Measurements from ENCODE around the gene ADNP2. TPM values are rescaled to one million over a fixed set of nuclear protein-coding genes. Genes with fewer than 3 reads are reported as not detected.

The ADNP2 gene
- total and polyA plus RNA-seq, 2 donors: 11.2 to 23.7 TPM

DNA sequence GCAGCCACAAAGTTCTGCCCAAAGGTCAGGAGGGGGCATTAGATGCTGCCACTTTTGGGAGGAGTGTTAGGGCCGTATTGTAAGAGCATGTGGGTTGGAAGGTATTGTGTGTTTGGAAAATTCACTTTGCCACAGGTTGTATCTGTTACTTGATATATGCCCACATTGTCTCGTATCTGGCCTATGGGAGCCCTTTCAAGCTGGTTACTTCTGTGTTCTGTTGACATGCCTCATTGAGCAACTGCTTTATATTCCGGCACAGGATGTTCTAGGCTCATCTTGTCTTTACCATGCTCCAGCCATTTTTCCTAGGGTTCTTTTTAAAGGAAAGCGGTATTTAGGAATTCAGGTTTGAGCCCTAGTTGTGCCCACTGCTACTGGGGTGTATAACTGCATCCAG is 6.0 kb downstream of the ADNP2 start:
- no peaks in the 10 kb centered on the region for H3K36me3 ChIP-seq (ENCODE audit: insufficient read depth)
- no peak for DNase-seq (ENCODE audit: extremely low spot score)
- no peak overlapping the region for H3K4me3 ChIP-seq (ENCODE audit: low read depth, low read length)
- H3K27ac ChIP-seq (ENCODE audit: low read depth): no peak overlapping the region
- H3K4me1 ChIP-seq (ENCODE audit: insufficient read depth): no peaks in the 10 kb centered on the region
- WGBS: 94% methylated on average over 4 of the region's 4 CpGs

DNA sequence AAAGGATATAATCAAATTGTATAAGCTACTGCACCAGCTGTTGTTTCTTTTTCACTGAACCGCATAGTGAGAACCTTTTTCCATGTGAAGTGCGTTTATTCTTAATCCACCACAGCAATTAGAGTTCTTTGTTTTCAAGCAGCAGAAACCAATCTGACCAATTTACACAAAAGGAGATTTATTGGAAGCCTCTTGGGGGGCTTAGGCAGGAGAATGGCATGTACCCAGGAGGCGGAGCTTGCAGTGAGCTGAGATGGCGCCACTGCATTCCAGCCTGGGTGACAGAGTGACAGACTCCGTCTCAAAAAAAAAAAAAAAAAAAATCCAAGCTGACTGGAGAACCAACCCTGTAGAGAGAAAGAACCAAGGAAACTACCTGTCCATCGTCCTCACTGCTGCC is 10.0 kb downstream of the ADNP2 start:
- DNase-seq (ENCODE audit: extremely low spot score): no peak
- Histone ChIP-seq H3K4me1 (ENCODE audit: insufficient read depth) (no peaks in the 10 kb centered on the region), H3K27ac (ENCODE audit: low read depth) (no peak overlapping the region), H3K4me3 (ENCODE audit: low read depth, low read length) (no peak overlapping the region), H3K36me3 (ENCODE audit: insufficient read depth) (no peaks in the 10 kb centered on the region)
- WGBS: 74% methylated on average over 6 of the region's 6 CpGs

DNA sequence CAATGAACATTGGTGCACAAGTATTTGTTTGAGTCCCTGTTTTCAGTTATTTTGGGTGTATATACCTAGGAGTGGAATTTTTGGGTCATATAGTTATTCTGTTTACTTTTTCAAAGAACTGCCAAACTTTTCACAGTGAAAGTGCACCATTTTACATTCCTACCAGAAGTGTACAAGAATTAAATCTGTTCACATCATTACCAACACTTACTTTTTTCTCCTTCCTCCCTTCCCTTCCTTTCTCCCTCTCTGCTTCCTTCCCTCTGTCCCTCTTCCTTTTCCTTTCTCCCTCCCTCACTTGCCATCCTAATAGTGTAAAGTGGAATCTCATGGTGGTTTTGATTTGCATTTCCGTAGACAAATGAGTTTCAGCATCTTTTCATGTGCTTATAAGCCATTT is 11.9 kb downstream of the ADNP2 start:
- Histone ChIP-seq H3K36me3 (ENCODE audit: insufficient read depth) (no peaks in the 10 kb centered on the region), H3K4me1 (ENCODE audit: insufficient read depth) (no peaks in the 10 kb centered on the region), H3K4me3 (ENCODE audit: low read depth, low read length) (no peak overlapping the region), H3K27ac (ENCODE audit: low read depth) (no peak overlapping the region)
- DNase-seq (ENCODE audit: extremely low spot score): no peak
- WGBS: 63% methylated on average over 1 of the region's 1 CpG

DNA sequence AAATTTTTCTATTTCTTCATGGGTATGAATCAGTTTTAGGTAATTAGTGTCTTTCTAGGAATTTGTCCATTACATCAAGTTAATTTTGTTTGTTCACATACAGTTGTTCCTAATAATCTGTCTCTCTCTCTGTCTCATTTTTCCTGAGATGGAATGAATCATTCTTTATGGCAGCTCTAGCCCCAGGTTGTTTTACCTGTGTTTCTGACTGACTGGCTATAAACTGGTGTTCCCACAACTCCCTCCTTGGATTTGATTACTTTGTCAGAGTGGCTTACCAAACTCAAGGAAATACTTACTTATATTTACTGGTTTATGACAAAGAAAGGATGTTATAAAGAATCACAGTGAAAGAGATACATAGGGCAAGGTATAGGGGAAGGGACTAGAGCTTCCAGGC is 15.1 kb downstream of the ADNP2 start:
- H3K36me3 ChIP-seq (ENCODE audit: insufficient read depth): no peaks in the 10 kb centered on the region
- no peaks in the 10 kb centered on the region for H3K4me1 ChIP-seq (ENCODE audit: insufficient read depth)
- no peak overlapping the region for H3K27ac ChIP-seq (ENCODE audit: low read depth)
- DNase-seq (ENCODE audit: extremely low spot score): no peak
- no peak overlapping the region for H3K4me3 ChIP-seq (ENCODE audit: low read depth, low read length)

DNA sequence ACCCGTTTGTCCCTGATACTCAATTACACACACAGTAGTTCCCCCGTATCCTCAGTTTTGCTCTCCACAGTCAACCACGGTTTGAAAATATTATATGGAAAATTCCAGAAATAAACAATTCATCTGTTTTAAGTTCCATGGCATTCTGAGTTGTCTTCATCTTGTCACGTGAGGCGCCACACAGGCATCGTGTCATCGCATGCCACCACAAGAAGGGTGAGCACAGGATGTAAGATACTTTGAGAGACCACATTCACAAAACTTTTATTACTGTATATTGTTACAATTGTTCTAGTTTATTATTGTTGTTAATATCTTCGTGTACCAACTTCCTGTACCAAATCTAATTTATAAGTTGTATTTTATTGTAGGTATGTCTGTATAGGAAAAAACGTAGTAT is 17.7 kb downstream of the ADNP2 start:
- DNase-seq (ENCODE audit: extremely low spot score): no peak
- WGBS: 94% methylated on average over 9 of the region's 9 CpGs
- H3K27ac ChIP-seq (ENCODE audit: low read depth): no peak overlapping the region
- no peaks in the 10 kb centered on the region for H3K4me1 ChIP-seq (ENCODE audit: insufficient read depth)
- H3K36me3 ChIP-seq (ENCODE audit: insufficient read depth): no peaks in the 10 kb centered on the region
- no peak overlapping the region for H3K4me3 ChIP-seq (ENCODE audit: low read depth, low read length)

DNA sequence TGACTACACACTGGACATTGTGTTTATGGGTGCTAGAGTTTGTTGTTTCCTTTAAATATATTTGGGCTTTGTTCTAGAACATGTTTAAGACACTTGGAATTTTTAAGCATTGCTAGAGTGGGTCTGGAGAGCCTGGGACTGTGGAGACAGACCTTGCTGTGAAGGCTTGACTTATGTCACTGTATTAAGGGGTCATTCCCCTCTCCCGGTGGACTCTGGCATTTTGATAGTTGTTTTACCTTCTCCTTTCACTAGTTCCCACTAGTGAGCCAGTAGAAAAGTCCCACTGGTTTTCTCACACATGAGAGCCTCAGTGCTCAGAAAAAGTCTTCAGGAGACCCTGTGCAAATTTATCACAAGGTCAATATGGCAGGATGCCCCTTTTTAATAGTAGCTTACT is 18.6 kb downstream of the ADNP2 start:
- 96% methylated on average over 1 of the region's 1 CpG for WGBS
- DNase-seq (ENCODE audit: extremely low spot score): no peak

DNA sequence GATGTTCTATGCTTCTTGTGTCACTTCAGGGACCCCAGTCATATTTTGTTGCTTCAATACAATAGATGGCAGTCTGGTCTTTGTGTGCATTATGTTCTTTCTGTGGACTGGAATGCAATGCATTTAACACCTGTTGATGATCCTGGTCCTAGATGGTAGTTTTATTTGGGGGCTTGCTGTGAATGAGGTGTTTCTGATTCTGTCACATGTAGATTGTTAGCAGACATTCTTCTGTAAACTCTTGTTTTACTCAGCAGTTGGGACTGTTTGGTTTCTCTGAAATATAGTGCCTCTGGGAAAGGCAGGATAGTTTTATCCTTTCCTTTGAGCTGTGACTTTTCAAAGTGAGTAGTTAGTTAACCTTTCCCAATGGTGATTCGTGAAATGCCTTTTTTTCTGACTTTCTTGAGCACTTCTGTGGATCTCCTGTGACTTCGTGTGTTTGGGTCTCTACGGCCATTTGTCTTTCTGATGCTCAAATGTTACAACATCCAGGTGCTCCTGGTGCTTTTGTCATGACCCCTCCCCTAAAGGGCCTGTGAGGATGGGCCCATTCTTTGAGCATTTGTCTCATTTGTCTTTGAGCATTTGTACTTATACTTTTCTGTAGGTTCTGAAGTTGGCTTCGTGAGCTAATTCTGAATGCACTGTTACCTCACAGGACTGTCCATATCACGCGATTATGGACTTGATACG is 20.8 kb downstream of the ADNP2 start:
- Histone ChIP-seq H3K4me1 (ENCODE audit: insufficient read depth) (no peaks in the 10 kb centered on the region), H3K27ac (ENCODE audit: low read depth) (no peak overlapping the region), H3K36me3 (ENCODE audit: insufficient read depth) (no peaks in the 10 kb centered on the region), H3K4me3 (ENCODE audit: low read depth, low read length) (no peak overlapping the region)
- no peak for DNase-seq (ENCODE audit: extremely low spot score)
- WGBS: 84% methylated on average over 7 of the region's 7 CpGs

More for the DNA sequence above, 18.6 kb downstream of the ADNP2 start:
- H3K4me1 ChIP-seq (ENCODE audit: insufficient read depth): no peaks in the 10 kb centered on the region
- H3K4me3 ChIP-seq (ENCODE audit: low read depth, low read length): no peak overlapping the region
- H3K36me3 ChIP-seq (ENCODE audit: insufficient read depth): no peaks in the 10 kb centered on the region
- H3K27ac ChIP-seq (ENCODE audit: low read depth): no peak overlapping the region

DNA sequence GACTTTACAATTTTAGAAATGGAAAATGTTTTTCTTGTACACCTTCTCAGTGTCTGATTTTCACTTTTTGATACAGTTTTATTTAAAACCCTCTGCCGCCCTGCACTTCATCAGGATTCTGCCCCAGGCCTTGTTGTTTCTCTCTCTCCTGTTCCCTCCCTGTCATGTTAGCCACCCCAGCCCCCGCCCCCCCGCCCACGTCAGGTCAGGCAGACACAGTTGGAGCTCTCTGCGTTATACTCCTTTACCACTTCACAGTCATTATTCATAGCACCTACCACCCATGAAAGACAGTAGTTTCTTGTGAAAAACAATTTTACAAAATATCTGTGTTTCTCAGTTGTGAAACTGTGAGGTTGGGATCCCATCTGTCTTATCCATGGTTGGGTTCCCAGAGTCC is 21.5 kb downstream of the ADNP2 start:
- DNase-seq (ENCODE audit: extremely low spot score): no peak
- Histone ChIP-seq H3K36me3 (ENCODE audit: insufficient read depth) (no peaks in the 10 kb centered on the region), H3K4me3 (ENCODE audit: low read depth, low read length) (no peak overlapping the region), H3K27ac (ENCODE audit: low read depth) (no peak overlapping the region), H3K4me1 (ENCODE audit: insufficient read depth) (no peaks in the 10 kb centered on the region)
- WGBS: 84% methylated on average over 5 of the region's 5 CpGs

DNA sequence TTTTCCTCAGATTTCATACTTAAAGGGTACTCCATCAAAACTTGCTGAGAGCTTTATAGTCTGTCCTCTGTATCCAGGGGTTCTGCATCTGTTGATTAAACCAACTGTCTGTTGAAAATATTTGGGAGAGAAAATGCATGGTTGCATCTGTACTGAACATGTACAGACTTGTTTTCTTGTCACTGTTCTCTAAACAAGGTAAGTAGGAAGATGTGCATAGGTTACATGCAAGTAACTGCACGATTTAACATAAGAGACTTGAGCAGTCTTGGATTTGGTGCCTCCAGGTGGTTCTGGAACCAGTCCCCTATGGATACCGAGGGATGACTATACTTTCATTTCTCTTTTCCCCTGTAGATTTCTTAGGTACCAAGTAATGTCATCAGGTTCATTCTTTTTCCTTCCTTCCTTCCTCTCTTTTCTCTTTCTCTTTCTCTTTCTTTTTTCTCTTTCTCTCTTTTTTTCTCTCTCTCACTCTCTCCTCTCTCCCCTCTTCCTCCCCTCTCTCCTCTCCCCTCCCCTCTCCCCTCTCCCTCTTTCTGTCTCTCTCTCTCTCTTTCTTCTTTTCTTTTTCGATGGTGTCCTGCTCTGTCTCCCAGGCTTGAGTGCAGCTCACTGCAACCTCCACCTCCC is 23.2 kb downstream of the ADNP2 start:
- no peak for DNase-seq (ENCODE audit: extremely low spot score)
- Histone ChIP-seq H3K27ac (ENCODE audit: low read depth) (no peak overlapping the region), H3K36me3 (ENCODE audit: insufficient read depth) (peaks cover 4% of the 10 kb centered on the region), H3K4me3 (ENCODE audit: low read depth, low read length) (no peak overlapping the region), H3K4me1 (ENCODE audit: insufficient read depth) (no peaks in the 10 kb centered on the region)
- 85% methylated on average over 3 of the region's 3 CpGs for WGBS

DNA sequence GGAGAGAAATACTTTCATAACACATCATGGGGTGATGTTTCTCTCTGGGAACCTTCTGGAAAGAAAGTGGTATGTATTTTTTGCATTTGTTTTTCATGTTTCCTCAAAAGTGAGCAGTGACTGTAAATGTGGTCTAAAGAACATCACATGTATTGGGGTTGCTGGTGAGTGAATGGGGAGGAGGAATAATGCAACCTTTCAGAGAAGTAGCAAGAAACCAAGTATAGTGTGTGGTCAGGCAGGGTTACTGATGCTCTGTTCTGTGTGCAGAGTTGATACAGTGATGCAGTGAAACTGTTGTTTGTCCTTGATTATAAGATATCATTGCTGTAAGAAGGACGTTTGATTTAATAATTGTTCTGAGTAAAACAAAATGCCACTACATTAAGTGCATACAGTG is 24.1 kb downstream of the ADNP2 start:
- Histone ChIP-seq H3K27ac (ENCODE audit: low read depth) (no peak overlapping the region), H3K36me3 (ENCODE audit: insufficient read depth) (peaks cover 4% of the 10 kb centered on the region), H3K4me1 (ENCODE audit: insufficient read depth) (no peaks in the 10 kb centered on the region), H3K4me3 (ENCODE audit: low read depth, low read length) (no peak overlapping the region)
- 70% methylated on average over 1 of the region's 1 CpG for WGBS
- no peak for DNase-seq (ENCODE audit: extremely low spot score)

DNA sequence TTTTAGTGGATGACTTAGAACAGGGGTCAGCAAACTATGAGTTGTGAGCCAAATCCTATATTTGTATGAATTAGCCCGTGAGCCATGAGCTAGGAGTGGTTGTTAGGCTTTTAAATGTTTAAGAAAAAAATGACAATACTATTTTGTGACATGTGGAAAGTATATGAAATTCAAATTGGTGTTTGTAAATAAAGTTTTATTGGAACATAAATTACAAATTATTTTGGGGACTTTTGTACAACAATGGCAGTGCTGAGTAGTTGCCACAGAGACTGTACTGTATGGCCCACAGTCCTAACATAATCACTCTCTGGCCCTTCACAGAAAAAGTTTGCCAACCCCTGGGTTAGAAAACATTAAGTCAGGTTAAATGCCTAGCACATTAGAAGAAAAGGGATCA is 26.1 kb downstream of the ADNP2 start:
- no peaks in the 10 kb centered on the region for H3K4me1 ChIP-seq (ENCODE audit: insufficient read depth)
- H3K4me3 ChIP-seq (ENCODE audit: low read depth, low read length): no peak overlapping the region
- peaks cover 4% of the 10 kb centered on the region for H3K36me3 ChIP-seq (ENCODE audit: insufficient read depth)
- WGBS: 92% methylated on average over 1 of the region's 1 CpG
- H3K27ac ChIP-seq (ENCODE audit: low read depth): no peak overlapping the region
- DNase-seq (ENCODE audit: extremely low spot score): no peak

DNA sequence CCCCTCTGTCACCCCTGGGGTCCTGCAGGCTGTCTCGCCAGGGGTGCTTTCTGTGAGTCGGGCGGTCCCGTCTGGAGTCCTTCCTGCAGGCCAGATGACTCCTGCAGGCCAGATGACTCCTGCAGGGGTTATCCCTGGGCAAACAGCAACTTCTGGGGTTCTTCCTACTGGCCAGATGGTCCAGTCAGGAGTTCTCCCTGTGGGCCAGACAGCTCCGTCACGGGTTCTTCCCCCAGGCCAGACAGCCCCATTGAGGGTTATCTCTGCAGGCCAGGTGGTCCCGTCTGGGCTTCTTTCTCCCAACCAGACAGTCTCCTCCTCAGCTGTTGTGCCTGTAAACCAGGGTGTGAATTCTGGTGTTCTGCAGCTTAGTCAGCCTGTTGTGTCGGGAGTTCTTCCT is 27.6 kb downstream of the ADNP2 start:
- WGBS: 92% methylated on average over 8 of the region's 8 CpGs
- no peak for DNase-seq (ENCODE audit: extremely low spot score)
- Histone ChIP-seq H3K36me3 (ENCODE audit: insufficient read depth) (peaks cover 4% of the 10 kb centered on the region), H3K27ac (ENCODE audit: low read depth) (no peak overlapping the region), H3K4me1 (ENCODE audit: insufficient read depth) (no peaks in the 10 kb centered on the region), H3K4me3 (ENCODE audit: low read depth, low read length) (no peak overlapping the region)

DNA sequence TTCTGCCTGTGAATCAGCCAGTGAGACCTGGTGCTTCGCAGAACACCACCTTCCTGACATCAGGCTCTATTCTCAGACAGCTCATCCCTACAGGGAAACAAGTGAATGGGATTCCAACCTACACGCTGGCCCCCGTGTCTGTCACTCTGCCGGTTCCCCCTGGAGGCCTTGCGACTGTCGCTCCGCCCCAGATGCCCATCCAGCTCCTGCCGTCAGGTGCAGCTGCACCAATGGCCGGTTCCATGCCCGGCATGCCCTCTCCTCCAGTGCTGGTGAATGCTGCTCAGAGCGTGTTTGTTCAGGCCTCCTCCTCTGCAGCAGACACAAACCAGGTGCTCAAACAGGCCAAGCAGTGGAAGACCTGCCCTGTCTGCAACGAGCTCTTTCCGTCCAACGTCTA is 28.1 kb downstream of the ADNP2 start:
- Histone ChIP-seq H3K36me3 (ENCODE audit: insufficient read depth) (peaks cover 4% of the 10 kb centered on the region), H3K4me3 (ENCODE audit: low read depth, low read length) (no peak overlapping the region), H3K4me1 (ENCODE audit: insufficient read depth) (no peaks in the 10 kb centered on the region), H3K27ac (ENCODE audit: low read depth) (no peak overlapping the region)
- no peak for DNase-seq (ENCODE audit: extremely low spot score)
- WGBS: 91% methylated on average over 14 of the region's 14 CpGs

DNA sequence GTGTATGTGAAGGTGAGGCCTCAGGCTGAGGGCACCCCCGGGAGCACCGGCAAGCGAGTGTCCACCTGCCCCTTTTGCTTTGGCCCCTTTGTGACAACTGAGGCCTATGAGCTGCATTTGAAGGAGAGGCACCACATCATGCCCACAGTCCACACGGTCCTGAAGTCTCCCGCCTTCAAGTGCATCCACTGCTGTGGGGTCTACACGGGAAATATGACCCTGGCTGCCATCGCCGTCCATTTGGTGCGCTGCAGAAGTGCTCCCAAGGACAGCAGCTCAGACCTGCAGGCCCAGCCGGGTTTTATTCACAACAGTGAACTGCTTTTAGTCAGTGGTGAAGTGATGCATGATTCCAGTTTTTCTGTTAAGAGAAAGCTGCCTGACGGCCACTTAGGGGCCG is 28.9 kb downstream of the ADNP2 start:
- Histone ChIP-seq H3K27ac (ENCODE audit: low read depth) (no peak overlapping the region), H3K4me3 (ENCODE audit: low read depth, low read length) (no peak overlapping the region), H3K36me3 (ENCODE audit: insufficient read depth) (peaks cover 4% of the 10 kb centered on the region), H3K4me1 (ENCODE audit: insufficient read depth) (no peaks in the 10 kb centered on the region)
- no peak for DNase-seq (ENCODE audit: extremely low spot score)
- 92% methylated on average over 12 of the region's 12 CpGs for WGBS

Measured in urinary bladder (tissue), 4 donors.